IPS-15b (cell line): ENCODE measurements around the gene CR1L.
"Not testable (repeated sequence)": the region's sequence is repeated elsewhere in the genome, so short reads cannot be mapped to it uniquely, and the experiment has no call there.

Experiments used
- H3K27me3 ChIP-seq: one replicate; pipeline ENCODE4 v1.6.1; 2013; ENCODE audit warnings: low read length; ENCODE audit not compliant: control insufficient read depth, insufficient read depth
- H3K36me3 ChIP-seq: one replicate; pipeline ENCODE4 v1.6.1; 2013; ENCODE audit warnings: low read length; ENCODE audit not compliant: control insufficient read depth, insufficient read depth
- H3K4me1 ChIP-seq: one replicate; pipeline ENCODE4 v1.6.1; 2013; ENCODE audit warnings: mild to moderate bottlenecking, low read length; ENCODE audit not compliant: control insufficient read depth, insufficient read depth
- H3K4me3 ChIP-seq: one replicate; pipeline ENCODE4 v1.5.1; 2013; ENCODE audit warnings: low read depth, low read length
- H3K9ac ChIP-seq: one replicate; pipeline ENCODE4 v1.6.1; 2013; ENCODE audit warnings: low read depth, mild to moderate bottlenecking, low read length
- H3K9me3 ChIP-seq: one replicate; pipeline ENCODE4 v1.6.1; 2013; ENCODE audit warnings: mild to moderate bottlenecking, low read length; ENCODE audit not compliant: control insufficient read depth, insufficient read depth

Gene CR1L

DNA sequence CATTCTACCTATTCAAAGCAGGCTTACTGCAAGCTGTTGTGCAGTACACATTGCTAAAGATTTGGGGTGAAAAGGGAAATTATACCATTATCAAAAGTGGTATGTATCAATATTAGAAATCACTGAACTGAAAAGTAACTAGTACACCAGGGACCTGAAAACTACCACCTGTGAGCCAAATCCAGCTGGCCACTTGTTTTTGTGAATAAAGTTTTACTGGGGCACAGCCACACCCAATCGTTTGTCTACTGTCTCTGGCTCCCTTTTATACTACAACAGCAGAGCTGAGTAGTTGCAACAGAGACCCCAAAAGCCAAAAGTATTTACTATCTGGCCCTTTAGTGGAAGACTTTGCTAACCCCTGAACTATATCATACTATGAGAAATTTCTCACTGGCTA, 13.8 kb upstream of the CR1L start:
- Histone ChIP-seq H3K36me3 (no peaks in the 10 kb centered on the region), H3K9ac (no peak overlapping the region), H3K27me3 (no peaks in the 10 kb centered on the region), H3K4me1 (peaks cover 42% of the 10 kb centered on the region), H3K9me3 (no peaks in the 10 kb centered on the region), H3K4me3 (no peak overlapping the region)

DNA sequence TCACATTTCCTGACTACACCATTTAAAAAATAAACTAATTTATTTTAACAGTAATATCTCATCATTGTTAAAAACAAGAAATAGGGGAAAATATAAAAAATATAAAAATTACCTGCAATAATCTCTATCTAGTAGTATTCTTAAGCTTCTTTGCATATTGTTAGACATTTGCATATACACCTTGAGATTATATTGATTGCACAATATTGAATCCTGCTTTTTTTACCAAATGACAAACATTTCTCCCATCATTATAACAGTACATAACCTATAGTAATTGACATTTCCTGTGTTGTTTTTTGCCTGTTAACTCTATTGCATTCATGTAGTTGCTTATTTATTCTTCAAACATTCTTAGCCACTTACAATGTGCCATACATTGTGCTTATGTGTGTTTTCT, 11.7 kb upstream of the CR1L start:
- peaks cover 44% of the 10 kb centered on the region for H3K4me1 ChIP-seq
- no peaks in the 10 kb centered on the region for H3K9me3 ChIP-seq
- no peak overlapping the region for H3K4me3 ChIP-seq
- H3K9ac ChIP-seq = peak overlapping the region; percentile 57
- H3K27me3 ChIP-seq = no peaks in the 10 kb centered on the region
- no peaks in the 10 kb centered on the region for H3K36me3 ChIP-seq

DNA sequence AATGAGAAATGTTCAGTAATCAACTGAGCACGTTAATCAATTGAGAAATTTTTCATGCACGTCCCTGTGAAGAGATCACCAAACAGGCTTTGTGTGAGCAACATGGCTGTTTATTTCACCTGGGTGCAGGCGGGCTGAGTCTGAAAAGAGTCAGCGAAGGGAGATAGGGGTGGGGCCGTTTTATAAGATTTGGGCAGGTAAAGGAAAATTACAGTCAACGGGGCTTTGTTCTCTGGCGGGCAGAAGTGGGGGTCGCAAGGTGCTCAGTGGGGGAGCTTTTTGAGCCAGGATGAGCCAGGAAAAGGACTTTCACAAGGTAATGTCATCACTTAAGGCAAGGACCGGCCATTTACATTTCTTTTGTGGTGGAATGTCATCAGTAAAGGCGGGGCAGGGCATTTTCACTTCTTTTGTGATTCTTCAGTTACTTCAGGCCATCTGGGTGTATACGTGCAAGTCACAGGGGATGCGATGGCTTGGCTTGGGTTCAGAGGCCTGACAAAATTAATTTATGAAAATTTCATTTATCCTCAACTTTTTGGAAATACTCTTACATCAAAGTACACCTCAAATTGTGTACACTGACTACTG, 11.1 kb upstream of the CR1L start:
- Histone ChIP-seq H3K9ac (peak overlapping the region; percentile 57), H3K4me1 (peaks cover 44% of the 10 kb centered on the region)
- H3K36me3 ChIP-seq, H3K27me3 ChIP-seq, H3K9me3 ChIP-seq, H3K4me3 ChIP-seq: not testable (repeated sequence)

DNA sequence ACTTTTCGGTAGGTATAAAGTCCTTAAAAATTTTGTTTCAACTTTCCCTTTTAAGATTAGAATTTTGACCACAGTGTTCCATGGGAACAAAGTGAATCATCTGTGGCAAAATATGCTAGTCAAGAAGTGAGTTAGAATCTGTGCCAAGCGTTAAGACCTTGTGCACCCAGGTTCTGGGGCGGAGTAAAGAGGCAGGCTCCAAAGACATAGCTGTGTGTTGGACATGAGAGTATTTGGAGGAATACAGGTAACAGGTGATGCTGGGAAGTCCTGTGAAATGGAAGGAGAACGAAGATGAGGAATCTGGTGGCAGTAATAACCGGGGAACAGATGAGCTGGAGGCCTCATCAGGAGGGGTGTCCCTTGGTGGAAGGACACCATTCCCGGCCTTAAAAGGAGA, 10.6 kb upstream of the CR1L start:
- H3K4me3 ChIP-seq = peak overlapping the region; percentile 6
- not testable (repeated sequence) for H3K27me3 ChIP-seq, H3K36me3 ChIP-seq, H3K9me3 ChIP-seq
- peaks cover 48% of the 10 kb centered on the region for H3K4me1 ChIP-seq
- H3K9ac ChIP-seq = peak overlapping the region; percentile 57

DNA sequence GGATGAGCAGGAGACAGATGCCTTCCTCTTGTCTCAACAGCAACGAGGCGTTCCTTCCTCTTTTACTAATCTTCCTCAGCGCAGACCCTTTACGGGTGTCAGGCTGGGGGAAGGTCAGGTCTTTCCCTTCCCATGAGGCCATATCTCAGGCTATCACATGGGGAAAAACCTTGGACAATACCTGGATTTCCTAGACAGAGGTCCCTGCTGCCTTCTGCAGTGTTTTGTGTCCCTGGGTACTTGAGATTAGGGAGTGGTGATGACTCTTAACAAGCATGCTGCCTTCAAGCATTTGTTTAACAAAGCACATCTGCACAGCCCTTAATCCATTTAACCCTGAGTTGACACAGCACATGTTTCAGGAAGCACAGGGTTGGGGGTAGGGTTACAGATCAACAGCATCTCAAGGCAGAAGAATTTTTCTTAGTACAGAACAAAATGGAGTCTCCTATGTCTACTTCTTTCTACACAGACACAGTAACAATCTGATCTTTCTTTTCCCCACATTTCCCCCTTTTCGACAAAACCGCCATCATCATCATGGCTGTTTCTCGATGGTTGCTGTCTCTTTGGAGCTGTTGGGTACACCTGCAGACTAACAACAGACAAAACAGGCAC, 9.3 kb upstream of the CR1L start:
- not testable (repeated sequence) for H3K9me3 ChIP-seq, H3K27me3 ChIP-seq, H3K36me3 ChIP-seq, H3K4me3 ChIP-seq
- Histone ChIP-seq H3K9ac (peak overlapping the region; percentile 18), H3K4me1 (peaks cover 45% of the 10 kb centered on the region)

DNA sequence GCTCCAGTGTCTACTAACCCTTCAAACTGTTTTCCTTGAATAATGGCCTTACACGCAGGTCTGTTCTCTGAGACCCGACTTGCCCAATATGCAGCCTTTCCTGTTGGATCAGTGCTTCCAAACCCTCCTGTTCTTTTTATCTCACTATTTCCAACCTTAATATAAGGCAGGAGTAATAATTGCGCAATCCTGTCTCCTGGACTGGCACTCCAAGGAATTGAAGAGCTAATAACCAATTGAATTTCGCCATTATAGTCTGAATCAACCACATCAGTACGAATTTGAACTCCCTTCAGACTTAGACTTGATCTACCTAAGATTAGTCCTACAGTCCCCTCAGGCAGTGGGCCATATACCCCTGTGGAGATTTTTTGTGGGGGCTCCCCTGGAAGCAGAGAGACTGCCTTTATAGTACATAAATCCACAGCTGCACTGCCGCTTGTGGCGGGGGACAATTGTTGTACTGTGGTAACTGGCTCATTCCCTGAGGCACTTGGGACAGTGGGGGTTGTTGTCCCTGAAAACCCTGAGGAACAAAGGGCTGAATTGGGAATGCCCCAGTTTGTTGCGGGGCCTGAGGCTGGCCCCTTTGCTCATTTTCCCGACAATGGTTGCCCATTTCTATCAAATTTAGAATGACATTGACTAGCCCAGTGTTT, 6.3 kb upstream of the CR1L start:
- H3K9me3 ChIP-seq, H3K9ac ChIP-seq, H3K36me3 ChIP-seq, H3K27me3 ChIP-seq, H3K4me3 ChIP-seq: not testable (repeated sequence)
- H3K4me1 ChIP-seq = peaks cover 26% of the 10 kb centered on the region

DNA sequence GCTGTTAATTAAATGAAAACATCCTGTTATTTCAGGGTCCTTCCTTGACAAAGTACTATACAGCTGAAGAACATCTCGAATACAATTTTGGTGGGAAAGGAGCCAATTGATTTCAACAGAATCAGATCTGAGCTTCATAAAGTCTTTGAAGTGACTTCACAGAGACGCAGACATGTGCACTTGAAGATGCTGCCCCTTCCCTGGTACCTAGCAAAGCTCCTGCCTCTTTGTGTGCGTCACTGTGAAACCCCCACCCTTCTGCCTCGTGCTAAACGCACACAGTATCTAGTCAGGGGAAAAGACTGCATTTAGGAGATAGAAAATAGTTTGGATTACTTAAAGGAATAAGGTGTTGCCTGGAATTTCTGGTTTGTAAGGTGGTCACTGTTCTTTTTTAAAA, 5.6 kb upstream of the CR1L start:
- not testable (repeated sequence) for H3K9ac ChIP-seq, H3K4me3 ChIP-seq, H3K36me3 ChIP-seq, H3K27me3 ChIP-seq, H3K9me3 ChIP-seq
- H3K4me1 ChIP-seq = peaks cover 23% of the 10 kb centered on the region

DNA sequence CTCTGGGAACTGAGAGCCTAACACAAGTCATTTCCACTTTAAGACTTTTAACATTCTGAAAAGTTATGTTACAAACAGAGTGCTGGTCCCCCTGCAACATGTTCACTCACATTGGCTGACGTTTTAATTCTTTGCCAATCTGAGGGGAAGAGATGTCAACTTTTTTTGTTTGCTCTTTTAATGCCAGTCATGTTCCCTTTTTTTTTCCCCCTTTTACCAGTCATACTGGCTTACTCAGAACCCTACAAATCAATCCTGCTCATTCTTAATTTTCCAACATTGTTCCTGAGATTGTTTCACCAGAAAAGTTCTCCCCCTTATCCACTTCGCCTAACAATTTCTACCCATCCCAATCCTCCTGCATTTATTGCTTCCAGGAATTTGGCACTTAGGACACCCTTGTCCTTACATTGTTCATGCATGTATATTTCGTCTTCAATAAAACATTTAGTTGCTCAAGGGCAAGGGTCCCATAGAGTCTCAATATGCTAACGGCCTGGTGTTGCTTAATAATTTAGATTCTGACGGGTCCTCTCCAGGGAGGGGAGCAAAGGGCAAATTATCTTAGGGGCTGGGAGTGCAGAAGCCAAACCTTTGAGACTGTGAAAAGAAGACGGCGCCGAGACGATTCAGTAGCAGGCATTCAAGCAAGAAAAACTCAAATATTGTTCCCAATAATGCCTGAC, 624 bp upstream of the CR1L start:
- no peaks in the 10 kb centered on the region for H3K9me3 ChIP-seq
- no peaks in the 10 kb centered on the region for H3K36me3 ChIP-seq
- H3K4me1 ChIP-seq = peaks cover 31% of the 10 kb centered on the region
- H3K27me3 ChIP-seq = peaks cover 2% of the 10 kb centered on the region
- H3K4me3 ChIP-seq = peak overlapping the region; percentile 18
- no peak overlapping the region for H3K9ac ChIP-seq

DNA sequence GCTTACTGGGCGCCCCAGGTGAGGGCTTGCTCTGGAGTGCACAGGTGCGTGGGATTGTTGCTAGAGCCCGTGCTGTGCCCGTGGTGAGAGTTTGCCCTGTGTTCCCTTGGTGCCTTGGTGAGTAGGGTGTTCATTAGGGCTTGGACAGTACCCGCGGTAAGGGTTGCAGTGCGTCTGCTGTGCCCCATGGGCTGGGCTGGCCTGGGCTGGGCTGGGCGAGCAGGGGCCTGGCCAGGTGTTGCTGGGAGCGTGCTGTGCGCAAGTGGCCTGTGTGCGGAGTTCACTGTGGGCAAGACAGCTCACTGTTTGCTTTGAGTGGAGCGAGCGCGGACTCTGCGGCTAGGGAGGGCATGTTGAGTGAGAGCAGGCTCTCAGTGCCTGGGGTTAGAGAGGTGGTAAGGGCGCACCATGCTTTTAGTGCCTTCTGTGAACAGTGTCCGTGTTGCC, 725 bp downstream of the CR1L start:
- peaks cover 2% of the 10 kb centered on the region for H3K27me3 ChIP-seq

DNA sequence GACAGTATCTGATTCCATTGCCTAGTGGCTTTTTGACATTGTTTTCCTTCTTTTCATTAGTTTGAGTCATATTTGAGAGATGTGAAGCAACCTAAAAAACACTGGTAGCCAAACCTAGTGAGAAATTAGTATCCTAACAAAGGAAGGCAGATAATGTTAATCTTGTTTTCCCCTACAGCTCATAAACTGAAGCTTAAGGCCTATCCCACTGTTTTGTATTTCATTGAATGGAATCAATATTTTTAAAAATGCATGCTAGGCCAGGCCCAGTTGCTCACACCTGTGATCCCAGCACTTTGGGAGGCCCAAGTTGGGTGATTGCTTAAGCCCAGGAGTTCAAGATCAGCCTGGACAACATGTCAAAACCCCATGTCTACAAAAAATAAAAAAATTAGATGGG, 1.2 kb downstream of the CR1L start:
- peak overlapping the region; percentile 93 for H3K4me3 ChIP-seq
- H3K27me3 ChIP-seq = peaks cover 2% of the 10 kb centered on the region
- peaks cover 41% of the 10 kb centered on the region for H3K4me1 ChIP-seq

More for the DNA sequence above, 725 bp downstream of the CR1L start:
- H3K36me3 ChIP-seq = no peaks in the 10 kb centered on the region
- H3K4me1 ChIP-seq = peaks cover 41% of the 10 kb centered on the region
- H3K9me3 ChIP-seq = no peaks in the 10 kb centered on the region
- H3K4me3 ChIP-seq = peak overlapping the region; percentile 93
- H3K9ac ChIP-seq = peak overlapping the region; percentile 77

DNA sequence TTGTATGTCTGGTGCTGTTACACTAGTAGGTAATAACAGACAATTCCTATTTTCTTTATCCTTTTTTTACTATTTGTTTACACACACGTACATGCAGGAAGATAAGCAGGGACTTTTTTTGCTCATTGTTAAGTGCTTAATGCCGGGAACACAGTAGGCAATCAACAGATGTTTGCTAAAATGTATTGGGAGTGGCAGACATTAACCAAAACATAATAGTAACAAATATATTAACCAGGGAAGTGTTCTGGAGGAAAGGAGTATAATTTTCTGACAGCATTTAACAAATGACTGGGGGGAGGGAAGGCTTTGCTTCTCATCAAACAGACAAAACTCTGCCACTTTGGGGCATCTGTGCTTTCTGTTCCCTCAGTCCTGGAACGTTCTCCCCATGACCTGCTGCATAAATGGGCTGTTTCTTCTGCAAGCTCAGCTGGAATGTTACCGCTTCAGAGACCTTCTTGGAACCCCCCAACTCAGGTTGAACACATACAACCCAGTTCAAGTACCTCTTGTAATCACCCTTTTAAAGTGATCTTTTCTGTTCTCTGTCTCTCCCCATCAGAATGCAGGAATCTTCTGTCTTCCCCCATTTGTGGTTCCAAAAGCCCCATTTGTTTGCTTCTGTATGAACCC, 2.1 kb downstream of the CR1L start:
- H3K4me1 ChIP-seq = peaks cover 37% of the 10 kb centered on the region
- no peaks in the 10 kb centered on the region for H3K9me3 ChIP-seq
- no peak overlapping the region for H3K9ac ChIP-seq
- H3K4me3 ChIP-seq = peak overlapping the region; percentile 14
- peaks cover 2% of the 10 kb centered on the region for H3K27me3 ChIP-seq
- no peaks in the 10 kb centered on the region for H3K36me3 ChIP-seq

More for the DNA sequence above, 1.2 kb downstream of the CR1L start:
- no peaks in the 10 kb centered on the region for H3K9me3 ChIP-seq
- H3K9ac ChIP-seq = peak overlapping the region; percentile 77
- no peaks in the 10 kb centered on the region for H3K36me3 ChIP-seq
